Large intestine (tissue), 3 donors: ENCODE data around the gene NSUN4. TPM values are rescaled to one million over a fixed set of nuclear protein-coding genes. Genes with fewer than 3 reads are reported as not detected.

ENCODE experiments used
- DNase-seq, 2 donors: peaks; one replicate each; pipeline versions ENCODE4 v3.0.0 to v3.0.0-alpha.2; 2013
- H3K27ac ChIP-seq: one replicate; pipeline ENCODE4 v1.5.1; 2013; ENCODE audit warnings: low read length
- H3K27me3 ChIP-seq: 2 replicates; pipeline ENCODE4 v1.6.1; 2013; ENCODE audit warnings: low read length; ENCODE audit not compliant: control insufficient read depth, insufficient read depth
- H3K36me3 ChIP-seq: 2 replicates; pipeline ENCODE4 v1.6.1; 2013; ENCODE audit warnings: low read length; ENCODE audit not compliant: control insufficient read depth, insufficient read depth
- H3K4me1 ChIP-seq: one replicate; pipeline ENCODE4 v1.6.1; 2013; ENCODE audit warnings: low read length; ENCODE audit not compliant: control insufficient read depth, insufficient read depth
- H3K4me3 ChIP-seq: one replicate; pipeline ENCODE4 v1.5.1; 2013; ENCODE audit warnings: low read length
- H3K9me3 ChIP-seq: one replicate; pipeline ENCODE4 v1.6.1; 2013; ENCODE audit warnings: mild to moderate bottlenecking, low read depth, low read length, moderate library complexity; ENCODE audit not compliant: control insufficient read depth
- WGBS: methylation state at CpG from one replicate; pipeline ENCODE4 v1.1.5; 2013; ENCODE audit warnings: low lambda C conversion rate; ENCODE audit not compliant: insufficient coverage; 5-methylcytosine and 5-hydroxymethylcytosine counted together
- polyA plus RNA-seq: library from polyadenylated mRNA; unstranded; fragments of 120-200 nt; gene quantifications from one replicate; pipeline ENCODE4 v1.2.1, GENCODE V29; 2013

The NSUN4 gene
- polyA plus RNA-seq, 1 donor: 23.9 TPM

DNA sequence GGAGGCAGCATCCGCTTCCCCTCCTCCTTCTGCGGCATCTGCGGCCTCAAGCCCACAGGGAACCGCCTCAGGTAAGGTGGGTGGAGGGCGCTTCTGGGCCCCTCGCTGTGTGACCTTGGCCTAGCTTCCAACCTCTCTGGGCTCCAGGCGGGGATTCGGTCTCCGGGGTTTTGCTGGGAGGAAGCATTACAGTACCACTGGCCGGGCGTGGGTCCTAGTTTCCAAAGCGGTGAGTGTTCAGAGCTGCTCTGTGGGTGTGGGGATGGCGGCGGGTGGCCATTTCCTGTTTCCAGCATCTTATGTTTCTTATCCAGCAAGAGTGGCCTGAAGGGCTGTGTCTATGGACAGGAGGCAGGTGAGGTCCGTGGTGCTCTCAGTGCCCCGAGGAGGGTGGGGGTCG, 65.1 kb downstream of the NSUN4 start:
- no peaks in the 10 kb centered on the region for H3K27me3 ChIP-seq
- no peak overlapping the region for H3K27ac ChIP-seq
- no peak for DNase-seq
- H3K9me3 ChIP-seq: no peaks in the 10 kb centered on the region
- H3K4me1 ChIP-seq: peaks cover 17% of the 10 kb centered on the region
- no CpG with 5 or more reads among the region's 17 CpGs for WGBS
- H3K4me3 ChIP-seq: no peak overlapping the region
- H3K36me3 ChIP-seq: peaks cover 9% of the 10 kb centered on the region

DNA sequence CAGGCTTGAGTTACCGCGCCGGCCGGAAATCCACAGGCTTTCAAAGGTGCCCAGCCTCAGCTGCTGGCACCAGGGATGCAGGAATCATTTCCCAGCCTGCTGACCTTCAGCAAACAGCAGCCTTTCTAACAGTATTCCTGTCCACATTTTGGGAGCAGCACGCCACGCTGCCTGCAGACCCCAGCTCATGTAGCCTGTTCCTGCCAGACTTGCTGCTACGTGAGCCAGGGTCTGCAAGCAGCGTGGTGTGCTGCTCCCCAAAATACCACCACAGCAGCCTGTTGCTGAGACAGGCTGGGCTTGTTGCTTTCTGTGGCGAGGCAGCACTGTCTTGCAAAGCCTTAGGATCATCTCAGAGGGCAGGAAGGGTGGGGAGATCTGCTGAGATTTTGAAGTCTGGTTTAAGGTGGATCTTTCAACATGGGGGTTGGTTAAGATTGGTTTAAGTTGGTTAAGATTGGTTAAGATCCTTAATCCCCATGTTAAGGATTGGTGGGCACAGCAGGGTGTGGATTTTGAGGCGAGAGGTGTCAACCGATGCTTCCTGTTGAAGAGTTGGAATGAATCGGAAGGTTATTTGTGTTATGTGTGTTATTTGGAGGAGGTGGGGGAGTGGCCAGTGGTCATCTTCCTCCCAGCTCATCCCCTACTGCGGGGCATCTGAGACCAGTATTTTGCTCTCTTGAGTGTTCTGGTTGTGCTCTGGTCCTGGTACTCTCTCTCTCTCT, 66.4 kb downstream of the NSUN4 start:
- Histone ChIP-seq H3K27ac (no peak overlapping the region), H3K4me1 (peaks cover 8% of the 10 kb centered on the region), H3K4me3 (no peak overlapping the region), H3K9me3 (no peaks in the 10 kb centered on the region), H3K36me3 (peaks cover 9% of the 10 kb centered on the region), H3K27me3 (no peaks in the 10 kb centered on the region)
- WGBS: no CpG with 5 or more reads among the region's 13 CpGs
- no peak for DNase-seq

DNA sequence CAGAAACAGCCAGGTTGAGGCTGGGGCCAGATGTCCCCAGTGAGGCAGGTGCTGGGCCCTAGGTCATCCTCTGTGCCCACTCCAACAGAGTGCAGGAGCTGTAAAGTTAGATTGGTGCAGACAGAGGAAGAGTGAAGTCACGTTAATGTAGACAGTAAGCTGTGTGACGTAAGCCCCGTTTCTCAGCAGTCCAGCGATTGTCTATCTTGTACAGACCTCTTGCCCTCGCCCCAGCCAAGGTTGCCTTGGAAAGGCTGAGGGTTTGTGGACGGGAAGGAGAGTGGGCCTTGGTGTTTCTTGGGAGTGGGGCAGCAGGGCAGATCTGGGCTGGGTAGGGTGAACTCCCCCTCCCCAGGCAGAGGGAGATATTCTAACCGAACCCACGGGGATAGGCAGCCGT, 67.0 kb downstream of the NSUN4 start:
- no peak overlapping the region for H3K4me3 ChIP-seq
- H3K4me1 ChIP-seq: peaks cover 4% of the 10 kb centered on the region
- H3K9me3 ChIP-seq: no peaks in the 10 kb centered on the region
- H3K27me3 ChIP-seq: no peaks in the 10 kb centered on the region
- no CpG with 5 or more reads among the region's 9 CpGs for WGBS
- H3K36me3 ChIP-seq: peaks cover 9% of the 10 kb centered on the region
- DNase-seq: no peak
- H3K27ac ChIP-seq: no peak overlapping the region

DNA sequence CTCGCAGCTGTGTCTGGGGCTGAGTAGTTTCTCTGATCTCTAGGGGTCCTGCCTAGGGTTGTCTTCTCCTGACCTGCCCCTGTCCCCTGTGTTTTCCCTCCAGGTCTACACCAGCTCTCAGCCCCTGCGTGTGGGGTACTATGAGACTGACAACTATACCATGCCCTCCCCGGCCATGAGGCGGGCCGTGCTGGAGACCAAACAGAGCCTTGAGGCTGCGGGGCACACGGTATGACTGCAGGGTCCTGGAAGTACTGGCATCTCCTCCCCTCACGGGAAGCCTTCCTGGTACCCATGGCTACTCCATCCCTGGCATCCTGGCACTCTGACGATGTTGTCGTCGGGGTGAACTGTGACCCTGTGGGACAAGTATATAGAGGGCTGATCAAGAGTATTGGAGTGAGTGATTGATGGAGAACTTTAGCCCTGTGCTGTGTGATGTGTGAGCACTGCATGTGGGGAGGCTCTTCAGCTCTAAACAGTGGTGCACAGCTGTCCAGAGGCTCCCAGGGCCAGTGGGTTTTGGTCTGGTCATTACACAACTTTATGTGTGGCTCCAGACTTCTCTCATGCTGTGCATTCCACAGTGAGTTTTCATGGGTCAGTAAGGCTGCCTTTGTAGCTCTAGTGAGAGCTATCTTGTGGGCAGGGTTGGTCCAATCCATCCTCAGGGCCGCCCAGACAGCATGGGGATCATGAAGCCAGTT, 67.9 kb downstream of the NSUN4 start:
- Histone ChIP-seq H3K27me3 (no peaks in the 10 kb centered on the region), H3K9me3 (no peaks in the 10 kb centered on the region), H3K27ac (no peak overlapping the region), H3K36me3 (peaks cover 9% of the 10 kb centered on the region), H3K4me1 (peaks cover 4% of the 10 kb centered on the region), H3K4me3 (no peak overlapping the region)
- DNase-seq: no peak
- WGBS: no CpG with 5 or more reads among the region's 12 CpGs

DNA sequence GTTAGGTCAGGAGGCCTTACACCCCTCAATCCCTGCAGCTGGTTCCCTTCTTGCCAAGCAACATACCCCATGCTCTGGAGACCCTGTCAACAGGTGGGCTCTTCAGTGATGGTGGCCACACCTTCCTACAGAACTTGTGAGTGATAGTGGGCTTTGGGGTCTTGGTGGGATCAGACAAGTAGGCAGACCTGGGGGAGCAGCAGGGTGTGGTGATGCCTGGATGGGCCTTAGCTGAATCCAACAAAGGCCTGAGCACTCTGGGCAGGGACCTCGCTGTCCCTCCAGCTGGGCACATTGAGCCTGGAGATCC, 68.4 kb downstream of the NSUN4 start:
- Histone ChIP-seq H3K4me3 (no peak overlapping the region), H3K9me3 (no peaks in the 10 kb centered on the region), H3K4me1 (peaks cover 4% of the 10 kb centered on the region), H3K36me3 (peaks cover 12% of the 10 kb centered on the region), H3K27ac (no peak overlapping the region), H3K27me3 (no peaks in the 10 kb centered on the region)
- WGBS: no CpG with 5 or more reads among the region's 1 CpG
- no peak for DNase-seq

DNA sequence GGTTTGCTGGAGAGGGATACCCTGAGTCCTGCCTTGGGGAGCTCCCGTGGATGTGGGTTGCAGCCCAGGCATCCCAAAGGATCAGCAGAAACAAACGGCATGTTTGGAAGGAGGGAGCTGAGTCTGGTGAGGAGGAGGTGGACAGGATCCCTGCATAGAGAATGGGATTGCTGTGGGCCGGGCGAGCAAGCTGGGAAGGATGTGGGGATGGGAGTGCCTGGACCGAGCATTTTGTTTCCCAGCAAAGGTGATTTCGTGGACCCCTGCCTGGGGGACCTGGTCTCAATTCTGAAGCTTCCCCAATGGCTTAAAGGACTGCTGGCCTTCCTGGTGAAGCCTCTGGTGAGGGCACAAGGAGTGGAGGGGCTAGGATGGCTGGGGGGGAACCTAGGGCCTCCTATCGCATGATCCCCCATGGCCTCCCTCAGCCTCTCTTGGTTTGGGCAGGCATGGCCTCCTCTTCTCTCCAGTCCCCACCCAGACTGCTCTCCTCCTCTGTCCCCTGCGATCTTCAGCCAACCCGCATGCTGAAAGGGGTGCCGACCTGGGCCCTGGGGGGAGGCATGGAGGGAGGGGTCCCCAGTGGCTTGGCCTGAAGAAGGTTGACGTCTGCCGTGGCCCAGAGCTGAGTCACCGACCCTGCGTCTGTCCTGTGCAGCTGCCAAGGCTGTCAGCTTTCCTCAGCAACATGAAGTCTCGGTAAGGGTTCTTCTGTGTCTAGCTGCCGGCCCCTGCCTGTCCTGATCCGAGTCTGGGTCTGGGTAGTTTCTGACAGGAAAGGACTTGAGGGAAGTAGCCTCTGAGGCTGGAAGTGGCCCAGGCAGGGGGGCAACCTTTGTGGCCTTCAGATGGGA, 69.8 kb downstream of the NSUN4 start:
- Histone ChIP-seq H3K27ac (no peak overlapping the region), H3K9me3 (no peaks in the 10 kb centered on the region), H3K36me3 (peaks cover 13% of the 10 kb centered on the region), H3K4me3 (no peak overlapping the region), H3K4me1 (peaks cover 4% of the 10 kb centered on the region), H3K27me3 (no peaks in the 10 kb centered on the region)
- WGBS: no CpG with 5 or more reads among the region's 17 CpGs
- no peak for DNase-seq

DNA sequence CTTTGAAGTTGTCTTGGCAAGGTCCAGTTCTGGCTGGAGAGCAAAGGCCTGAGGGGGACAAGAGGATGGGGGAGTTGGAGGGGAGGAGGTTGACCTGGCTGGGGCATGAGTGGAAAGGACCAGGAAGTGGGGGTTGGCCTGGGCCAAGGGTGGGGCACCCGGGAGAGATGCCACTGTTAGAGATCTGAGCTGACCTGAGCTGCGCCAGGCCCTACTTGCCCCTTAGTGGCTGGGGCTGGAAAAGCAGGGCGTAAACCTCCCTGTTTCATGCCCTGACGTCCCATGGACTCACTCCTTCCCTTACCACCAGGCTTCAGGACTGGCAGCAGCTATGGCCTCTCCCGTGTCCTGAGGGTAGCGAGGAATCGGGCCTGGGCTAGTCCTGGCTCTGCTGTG, 70.4 kb downstream of the NSUN4 start:
- H3K4me1 ChIP-seq: peaks cover 3% of the 10 kb centered on the region
- H3K4me3 ChIP-seq: no peak overlapping the region
- H3K9me3 ChIP-seq: no peaks in the 10 kb centered on the region
- DNase-seq: no peak
- H3K27me3 ChIP-seq: no peaks in the 10 kb centered on the region
- WGBS: no CpG with 5 or more reads among the region's 7 CpGs
- peaks cover 13% of the 10 kb centered on the region for H3K36me3 ChIP-seq
- H3K27ac ChIP-seq: no peak overlapping the region

Other genes starting within 250 kb of the NSUN4 start
- 7.4 TPM for gene PIK3R3, start 208.2 kb upstream of the NSUN4 start, polyA plus RNA-seq
- gene TSPAN1, start 165.7 kb upstream of the NSUN4 start, polyA plus RNA-seq: 17.8 TPM
- gene P3R3URF, start 164.3 kb upstream of the NSUN4 start, polyA plus RNA-seq: not detected
- gene POMGNT1, start 142.4 kb upstream of the NSUN4 start, polyA plus RNA-seq: 56.4 TPM
- gene LURAP1, start 137.5 kb upstream of the NSUN4 start, polyA plus RNA-seq: 0.72 TPM
- 6.6 TPM for gene RAD54L, start 93.0 kb upstream of the NSUN4 start, polyA plus RNA-seq
- gene LRRC41, start 37.2 kb upstream of the NSUN4 start, polyA plus RNA-seq: 68.4 TPM
- 357 TPM for gene UQCRH, start 37.1 kb upstream of the NSUN4 start, polyA plus RNA-seq
- gene FAAH, start 53.5 kb downstream of the NSUN4 start, polyA plus RNA-seq: 23.1 TPM
- gene DMBX1, start 149.0 kb downstream of the NSUN4 start, polyA plus RNA-seq: not detected
- 0.18 TPM for gene KNCN, start 210.8 kb downstream of the NSUN4 start, polyA plus RNA-seq